Left renal pelvis (tissue), 4 donors: ENCODE measurements around the gene PTH1R. TPM values are rescaled to one million over a fixed set of nuclear protein-coding genes. Genes with fewer than 3 reads are reported as not detected.
A peak's percentile ranks its signal among the peaks of the same experiment; 100 is the strongest.

Source experiments
- DNase-seq, 4 donors: peaks; one replicate each; pipeline ENCODE4 v3.0.0-alpha.2; 2013; ENCODE audit warnings: low read depth in 4 of 4, low spot score in 3 of 4
- polyA plus RNA-seq, 4 donors: library from polyadenylated mRNA; unstranded; fragments of 120-200 nt; gene quantifications; one replicate each; pipeline ENCODE4 v1.2.1, GENCODE V29; 2013; ENCODE audit not compliant: insufficient read length in 4 of 4

PTH1R gene
- polyA plus RNA-seq, 4 donors = 48.6 to 247 (median 162) TPM

DNA sequence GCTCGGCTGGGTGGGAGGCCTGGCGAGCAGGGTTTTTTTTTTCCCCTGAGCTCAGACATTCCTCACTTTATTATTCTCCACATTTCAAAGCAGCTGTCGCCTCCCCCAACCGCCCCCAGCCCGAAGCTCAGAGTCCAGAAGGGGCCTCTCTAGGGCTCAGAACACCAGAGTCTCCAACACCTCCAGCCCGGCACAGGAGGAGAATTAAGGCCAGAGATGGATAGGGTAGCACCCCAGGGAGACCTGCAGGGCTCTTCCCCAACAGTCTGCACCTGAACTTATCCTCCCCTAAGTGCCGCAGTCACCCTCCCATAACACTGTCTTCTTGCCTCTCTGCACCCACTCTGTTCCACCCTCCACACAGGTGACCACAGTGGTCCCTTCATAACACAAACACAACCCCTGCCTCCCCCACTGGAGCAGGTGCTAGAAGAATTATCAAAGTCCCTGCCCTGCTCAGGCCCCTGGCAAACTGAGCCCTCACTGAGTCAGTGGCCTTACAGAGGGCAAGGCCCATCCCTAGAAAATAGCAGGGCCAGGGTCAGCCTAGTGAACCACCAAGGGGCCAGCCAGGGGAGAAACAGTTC is 28.4 kb upstream of the PTH1R start:
- peak in 3 of 4 donors; percentile 37 to 64 (median 48) for DNase-seq

GRCh38 chr3:46849686-46850467 is 27.6 kb upstream of the PTH1R start:
- no peak for DNase-seq

DNA sequence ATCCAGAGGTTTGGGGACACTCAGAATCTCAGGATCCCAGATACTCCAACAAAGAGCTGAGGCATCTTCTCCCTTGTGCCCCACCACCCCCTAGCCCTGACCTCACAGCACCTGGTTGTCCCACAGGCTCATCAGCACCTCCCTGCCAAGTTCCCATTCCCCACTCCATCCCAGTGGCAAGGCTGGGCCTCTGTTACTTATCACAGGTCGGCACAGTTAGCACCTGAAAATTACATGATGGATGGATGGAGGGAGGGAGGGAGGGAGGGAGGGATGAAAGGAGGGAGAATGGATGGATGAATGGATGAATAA is 27.1 kb upstream of the PTH1R start:
- DNase-seq = no peak

DNA sequence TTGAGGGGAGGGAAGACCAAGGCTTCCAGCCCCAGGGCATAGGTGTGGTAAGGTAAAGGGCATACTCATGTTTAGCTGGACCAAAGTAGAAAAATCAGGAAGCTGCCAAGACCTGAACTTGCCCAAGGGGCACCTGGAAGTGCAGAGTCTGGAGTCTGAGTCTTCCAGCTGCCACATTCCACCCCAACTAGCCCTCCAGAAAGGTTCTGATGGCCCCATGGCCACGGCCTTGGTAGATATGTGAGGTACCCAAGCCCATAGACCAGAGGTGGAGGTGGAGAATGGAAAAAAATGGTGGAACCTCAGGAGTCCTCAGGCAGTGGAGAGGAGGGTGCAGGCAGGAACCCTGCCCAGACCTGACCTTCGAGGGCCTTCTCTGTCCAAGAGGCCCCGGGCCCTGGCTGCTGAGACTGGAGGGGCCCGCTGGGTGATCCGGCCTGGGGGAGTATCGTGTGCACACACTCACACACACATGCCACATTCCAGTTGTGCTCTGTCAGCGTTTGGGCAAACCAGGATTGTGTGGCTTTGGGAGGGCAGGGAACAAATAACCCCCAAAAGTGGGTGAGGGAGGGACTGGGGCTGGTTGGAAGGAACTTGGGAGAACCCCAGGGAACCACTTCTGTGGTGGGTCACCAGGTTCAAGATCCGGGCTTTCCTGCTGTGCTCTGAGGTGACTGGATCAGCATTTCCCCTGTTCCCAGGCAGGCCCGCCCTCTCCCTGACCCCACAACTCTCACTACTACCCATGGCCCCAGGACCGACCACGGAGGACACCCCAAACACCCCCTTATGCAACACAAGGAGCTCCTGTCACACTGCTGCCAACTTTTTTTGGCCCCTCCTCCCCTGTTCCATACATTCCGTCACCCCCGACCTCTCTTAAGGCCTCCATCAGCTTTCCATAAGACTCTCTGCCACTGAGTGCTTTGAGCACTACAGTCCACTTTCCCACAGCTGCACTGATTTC is 25.9 kb upstream of the PTH1R start:
- DNase-seq = no peak

GRCh38 chr3:46852334-46852720 is 25.2 kb upstream of the PTH1R start:
- no peak for DNase-seq

DNA sequence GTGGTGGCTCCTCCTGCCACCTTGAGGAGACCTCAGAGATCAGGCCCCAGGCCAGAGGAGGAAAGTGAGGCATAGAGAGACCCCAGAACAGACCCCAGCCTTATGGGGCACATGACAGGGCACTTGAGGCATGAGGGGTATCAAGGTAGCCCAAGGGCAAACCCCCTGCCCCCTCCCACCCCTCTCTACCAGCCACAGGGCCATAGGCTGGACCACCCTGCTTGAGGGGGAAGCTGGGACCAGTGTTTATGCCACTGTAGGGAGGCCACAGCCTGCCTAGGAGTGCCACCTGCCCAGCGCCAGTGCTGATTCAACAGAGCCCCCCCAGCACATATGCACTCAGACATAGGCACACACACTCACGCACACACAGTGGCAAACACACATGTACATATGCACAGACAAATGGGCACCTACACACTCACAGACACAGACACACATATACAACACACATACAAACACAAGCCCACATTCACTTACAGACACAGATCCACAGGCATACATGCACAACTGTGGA is 24.6 kb upstream of the PTH1R start:
- DNase-seq = no peak

DNA sequence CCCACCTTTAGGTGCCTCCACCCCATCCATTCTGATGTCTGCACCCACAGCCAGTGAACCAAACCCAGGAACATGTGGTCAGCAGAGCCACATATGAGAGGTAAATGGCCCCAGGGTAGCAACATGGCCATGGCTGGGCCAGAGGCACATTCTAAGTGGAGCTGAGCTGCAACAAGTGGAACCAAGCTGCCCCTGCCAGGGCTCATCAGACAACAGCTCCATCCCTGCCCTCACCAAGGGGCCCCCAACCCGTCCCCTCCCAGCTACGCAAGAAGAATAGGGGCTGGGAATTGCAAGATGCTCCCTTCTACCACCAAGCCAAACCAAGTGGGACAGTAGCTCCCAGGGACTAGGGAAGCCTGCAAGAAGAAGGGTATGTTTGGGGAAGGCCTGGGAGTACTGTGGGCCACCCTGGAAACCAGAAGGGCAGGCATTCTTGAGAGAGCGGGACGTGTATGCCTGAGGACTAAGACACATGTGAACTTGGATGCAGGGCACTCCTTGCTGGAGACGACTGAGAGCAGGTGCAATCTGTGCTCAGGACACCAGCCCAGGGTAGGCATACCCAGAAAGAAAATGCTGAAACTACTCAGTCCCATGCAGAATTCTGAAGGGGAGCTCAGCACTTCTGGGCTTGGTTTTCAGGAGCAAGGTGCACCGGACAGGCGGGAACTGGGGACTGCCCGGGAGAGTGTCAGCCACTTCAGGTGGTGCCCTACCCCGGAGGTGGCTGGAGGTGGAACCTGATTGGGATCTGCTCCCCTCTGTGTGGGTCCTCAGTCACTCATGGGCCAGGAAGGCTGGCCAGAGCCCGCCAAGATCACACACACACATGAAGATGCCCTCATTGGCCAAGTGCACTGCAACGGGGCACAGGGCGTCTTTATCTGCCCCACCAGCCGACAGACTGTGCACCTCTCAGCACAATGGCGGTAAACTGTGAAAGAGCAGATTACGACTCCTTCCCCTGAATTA is 23.8 kb upstream of the PTH1R start:
- DNase-seq = no peak

- no peak for DNase-seq
These were observed 22.9 kb upstream of the PTH1R start for GRCh38 chr3:46854555-46854991.

DNA sequence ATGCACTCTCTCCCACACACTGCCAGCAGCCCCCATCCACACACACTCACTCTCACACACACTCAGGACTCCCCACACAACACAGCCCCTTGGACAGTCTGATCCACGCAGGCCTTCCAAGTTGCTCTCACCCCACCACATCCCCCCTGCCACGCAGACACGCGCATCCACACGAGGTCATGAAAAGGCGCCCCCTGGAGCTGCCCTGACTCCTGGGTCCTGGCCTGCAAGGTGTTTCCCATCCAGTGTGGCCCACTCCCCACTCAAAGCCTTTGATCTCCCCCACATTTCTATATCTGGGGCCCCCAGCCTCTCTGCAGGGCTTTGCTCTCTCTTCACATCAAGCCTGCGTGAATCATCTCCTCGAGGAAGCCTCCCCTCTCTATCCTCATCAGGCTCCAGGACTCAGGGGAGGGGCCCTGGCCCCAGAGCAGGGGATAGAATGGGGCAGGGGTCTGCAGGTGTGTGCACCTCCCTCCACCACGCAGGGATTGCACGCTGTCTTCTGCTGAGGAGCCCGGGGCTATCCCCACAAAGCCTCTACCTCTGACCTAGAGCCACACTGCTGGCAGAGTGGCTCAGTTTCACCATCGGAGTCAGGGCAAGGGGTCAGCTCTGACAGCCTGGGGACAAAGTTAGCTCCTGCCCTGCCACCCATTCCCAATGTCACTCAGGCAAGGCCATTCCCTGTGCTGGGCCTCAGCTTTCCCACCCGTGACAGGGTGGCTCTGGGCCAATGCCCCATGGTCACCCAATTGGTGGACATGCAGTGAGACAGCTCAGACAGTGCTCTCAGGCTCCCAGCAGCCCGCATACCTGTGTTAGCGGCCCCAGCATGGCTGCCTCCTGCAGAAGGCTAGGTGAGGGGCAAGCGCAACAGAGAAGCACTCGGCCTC is 20.7 kb upstream of the PTH1R start:
- no peak for DNase-seq

GRCh38 chr3:46857485-46858341 is 19.8 kb upstream of the PTH1R start:
- no peak for DNase-seq

- no peak for DNase-seq
These were observed 19.1 kb upstream of the PTH1R start for GRCh38 chr3:46858456-46858855.

GRCh38 chr3:46859001-46859710 is 18.4 kb upstream of the PTH1R start:
- DNase-seq = no peak

GRCh38 chr3:46860017-46860809 is 17.3 kb upstream of the PTH1R start:
- DNase-seq = no peak

GRCh38 chr3:46860810-46861604 is 16.5 kb upstream of the PTH1R start:
- DNase-seq = no peak

GRCh38 chr3:46861605-46862368 is 15.7 kb upstream of the PTH1R start:
- no peak for DNase-seq
